HCT116 (cell line): ENCODE data around the gene CDK11A.
"Not testable (repeated sequence)": the region's sequence is repeated elsewhere in the genome, so short reads cannot be mapped to it uniquely, and the experiment has no call there.

ENCODE experiments used
- CTCF ChIP-seq, 3 experiments: fragments of 200-600 bp in 1 of 3; sonication (generic) in 1 of 3; IDR thresholded peaks in 2 of 3; conservative IDR thresholded peaks in 1 of 3; 2 replicates each; pipeline ENCODE4 v1.5.1; 2012 to 2017; ENCODE audit warnings: low read depth in 2 of 3, low read length in 2 of 3, antibody characterized with exemption in 1 of 3, borderline replicate concordance in 1 of 3, control low read depth in 1 of 3, mild to moderate bottlenecking in 1 of 3, mixed read lengths in 1 of 3, mixed run types in 1 of 3, moderate library complexity in 1 of 3; ENCODE audit not compliant: insufficient read depth in 1 of 3
- EGR1 ChIP-seq: IDR thresholded peaks from 2 replicates; pipeline ENCODE4 v1.6.1; 2012; ENCODE audit warnings: low read depth
- EZH2 ChIP-seq: fragments of 200-600 bp; sonication (generic); IDR thresholded peaks from 2 replicates; pipeline ENCODE4 v1.6.1; 2017; ENCODE audit warnings: antibody characterized with exemption, mixed run types
- EZH2phosphoT487 ChIP-seq: fragments of 200-600 bp; IDR thresholded peaks from 2 replicates; pipeline ENCODE4 v1.6.1; 2018; ENCODE audit warnings: antibody characterized with exemption, borderline replicate concordance
- JUND ChIP-seq: IDR thresholded peaks from 2 replicates; pipeline ENCODE4 v1.6.1; 2012
- MAX ChIP-seq: IDR thresholded peaks from 2 replicates; pipeline ENCODE4 v1.6.1; 2012
- SIN3A ChIP-seq: IDR thresholded peaks from 2 replicates; pipeline ENCODE4 v1.6.1; 2012; ENCODE audit warnings: low read depth
- SP1 ChIP-seq: IDR thresholded peaks from 2 replicates; pipeline ENCODE4 v1.6.1; 2012; ENCODE audit warnings: low read depth
- SRF ChIP-seq: IDR thresholded peaks from 2 replicates; pipeline ENCODE4 v1.6.1; 2012; ENCODE audit warnings: low read depth
- ZNF274 ChIP-seq: fragments of 200-500 bp; sonication (Bioruptor generic); IDR thresholded peaks from 2 replicates; pipeline ENCODE4 v1.6.1; 2014; ENCODE audit warnings: mild to moderate bottlenecking, low read depth, low read length, inconsistent platforms

- TF ChIP-seq CTCF (IDR thresholded peaks at IDR 0.05 in 2 of 3, conservative IDR thresholded peaks at IDR 0.05 in 1 of 3; ENCODE audit: borderline replicate concordance in 1 of 3, insufficient read depth in 1 of 3, low read depth in 2 of 3, low read length in 2 of 3); EGR1; ZNF274; SIN3A; EZH2; MAX; SP1; SRF; JUND; EZH2phosphoT487: not testable (repeated sequence)
Observed at GRCh38 chr1:1707897-1708296, 16.3 kb downstream of the CDK11A start.
